Fibroblast of lung (primary cell): ENCODE data around the gene CFD.

ENCODE experiments used
- EZH2 ChIP-seq: IDR thresholded peaks from 2 replicates; pipeline ENCODE4 v1.5.1; 2012; ENCODE audit warnings: low read length, control low read depth, mild to moderate bottlenecking; ENCODE audit errors: missing control alignments
- TF ChIP-seq, protein P1 (sequence below), 2 donors: IDR thresholded peaks in 1 of 2; conservative IDR thresholded peaks in 1 of 2; 1 replicate in 1 of 2; 2 replicates in 1 of 2; pipeline ENCODE4 v1.5.1; 2011 to 2012; ENCODE audit warnings: low read length in 2 of 2, control low read depth in 1 of 2, inconsistent platforms in 1 of 2, low read depth in 1 of 2, mild to moderate bottlenecking in 1 of 2

DNA sequence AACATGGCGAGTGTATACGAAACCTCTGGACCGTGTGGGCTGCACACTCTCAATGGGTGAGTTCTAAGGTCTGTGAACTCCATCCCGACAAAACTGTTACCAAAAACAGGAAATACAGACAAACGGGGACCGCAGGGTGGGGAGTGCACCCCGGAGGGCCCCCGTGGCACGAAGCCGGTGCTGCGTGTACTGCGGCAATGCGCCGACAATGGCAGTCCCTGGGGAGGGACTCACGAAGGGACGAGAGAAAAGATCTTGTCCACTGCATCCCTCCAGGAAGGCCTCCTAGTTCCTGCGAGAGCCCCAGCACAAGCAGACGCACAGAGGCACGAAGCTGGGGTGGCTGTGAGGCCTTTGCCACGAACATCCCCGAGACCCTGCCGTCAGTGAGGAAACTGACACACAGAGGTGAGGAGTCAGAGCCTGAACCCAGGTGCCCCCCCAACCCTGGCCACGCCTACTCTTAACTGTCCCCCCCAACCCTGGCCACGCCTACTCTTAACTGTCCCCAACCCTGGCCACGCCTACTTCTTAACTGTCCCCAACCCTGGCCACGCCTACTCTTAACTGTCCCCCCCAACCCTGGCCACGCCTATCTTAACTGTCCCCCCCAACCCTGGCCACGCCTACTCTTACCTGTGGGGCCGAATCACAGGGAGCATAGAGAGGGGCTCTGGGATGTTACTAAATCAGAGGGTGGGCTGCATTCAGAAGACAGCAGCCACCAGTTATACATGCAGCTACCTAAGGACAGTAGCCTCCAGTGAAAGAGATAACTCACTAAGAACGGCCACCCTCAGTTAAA lies 29.3 kb downstream of the CFD start:
- TF ChIP-seq, protein P1, sequence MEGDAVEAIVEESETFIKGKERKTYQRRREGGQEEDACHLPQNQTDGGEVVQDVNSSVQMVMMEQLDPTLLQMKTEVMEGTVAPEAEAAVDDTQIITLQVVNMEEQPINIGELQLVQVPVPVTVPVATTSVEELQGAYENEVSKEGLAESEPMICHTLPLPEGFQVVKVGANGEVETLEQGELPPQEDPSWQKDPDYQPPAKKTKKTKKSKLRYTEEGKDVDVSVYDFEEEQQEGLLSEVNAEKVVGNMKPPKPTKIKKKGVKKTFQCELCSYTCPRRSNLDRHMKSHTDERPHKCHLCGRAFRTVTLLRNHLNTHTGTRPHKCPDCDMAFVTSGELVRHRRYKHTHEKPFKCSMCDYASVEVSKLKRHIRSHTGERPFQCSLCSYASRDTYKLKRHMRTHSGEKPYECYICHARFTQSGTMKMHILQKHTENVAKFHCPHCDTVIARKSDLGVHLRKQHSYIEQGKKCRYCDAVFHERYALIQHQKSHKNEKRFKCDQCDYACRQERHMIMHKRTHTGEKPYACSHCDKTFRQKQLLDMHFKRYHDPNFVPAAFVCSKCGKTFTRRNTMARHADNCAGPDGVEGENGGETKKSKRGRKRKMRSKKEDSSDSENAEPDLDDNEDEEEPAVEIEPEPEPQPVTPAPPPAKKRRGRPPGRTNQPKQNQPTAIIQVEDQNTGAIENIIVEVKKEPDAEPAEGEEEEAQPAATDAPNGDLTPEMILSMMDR (conservative IDR thresholded peaks at IDR 0.05 in 1 of 2, IDR thresholded peaks at IDR 0.05 in 1 of 2; ENCODE audit: low read depth in 1 of 2, low read length in 2 of 2): no peak
- TF ChIP-seq EZH2: no peak
